ENCODE data around the gene EMP2. TPM values are rescaled to one million over a fixed set of nuclear protein-coding genes. Genes with fewer than 3 reads are reported as not detected.
A peak's percentile ranks its signal among the peaks of the same experiment; 100 is the strongest.

EMP2 gene
- total and polyA plus RNA-seq, 2 experiments from 2014 or later: 29.1 to 93.4 TPM

GRCh38 chr16:10578474-10579316 lies 1.7 kb downstream of the EMP2 start:
- Histone ChIP-seq H3K4me2 (peak overlapping the region; percentile 99), H3K27ac (no peak overlapping the region), H3K4me1 (ENCODE audit: insufficient read depth) (peaks cover 28% of the 10 kb centered on the region), H3K79me2 (peaks cover 20% of the 10 kb centered on the region), H3K36me3 (replicated peaks; ENCODE audit: insufficient read depth, low read depth) (no peaks in the 10 kb centered on the region), H3K27me3 (no peaks in the 10 kb centered on the region), H4K20me1 (ENCODE audit: insufficient read depth, poor library complexity, severe bottlenecking) (no peaks in the 10 kb centered on the region), H3K9me2 (replicated peaks; ENCODE audit: insufficient read depth) (no peaks in the 10 kb centered on the region), H3K4me3 (no peak overlapping the region), H3K9me3 (ENCODE audit: low read depth) (no peaks in the 10 kb centered on the region), H2AFZ (no peak overlapping the region)
- no peak for TF ChIP-seq EZH2 (IDR thresholded peaks at IDR 0.05; ENCODE audit: borderline replicate concordance)
- TF ChIP-seq EZH2phosphoT487 (IDR thresholded peaks at IDR 0.05; ENCODE audit: low read depth, severe bottlenecking, unreplicated experiment): no peak
- TF ChIP-seq, protein P1, sequence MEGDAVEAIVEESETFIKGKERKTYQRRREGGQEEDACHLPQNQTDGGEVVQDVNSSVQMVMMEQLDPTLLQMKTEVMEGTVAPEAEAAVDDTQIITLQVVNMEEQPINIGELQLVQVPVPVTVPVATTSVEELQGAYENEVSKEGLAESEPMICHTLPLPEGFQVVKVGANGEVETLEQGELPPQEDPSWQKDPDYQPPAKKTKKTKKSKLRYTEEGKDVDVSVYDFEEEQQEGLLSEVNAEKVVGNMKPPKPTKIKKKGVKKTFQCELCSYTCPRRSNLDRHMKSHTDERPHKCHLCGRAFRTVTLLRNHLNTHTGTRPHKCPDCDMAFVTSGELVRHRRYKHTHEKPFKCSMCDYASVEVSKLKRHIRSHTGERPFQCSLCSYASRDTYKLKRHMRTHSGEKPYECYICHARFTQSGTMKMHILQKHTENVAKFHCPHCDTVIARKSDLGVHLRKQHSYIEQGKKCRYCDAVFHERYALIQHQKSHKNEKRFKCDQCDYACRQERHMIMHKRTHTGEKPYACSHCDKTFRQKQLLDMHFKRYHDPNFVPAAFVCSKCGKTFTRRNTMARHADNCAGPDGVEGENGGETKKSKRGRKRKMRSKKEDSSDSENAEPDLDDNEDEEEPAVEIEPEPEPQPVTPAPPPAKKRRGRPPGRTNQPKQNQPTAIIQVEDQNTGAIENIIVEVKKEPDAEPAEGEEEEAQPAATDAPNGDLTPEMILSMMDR (IDR thresholded peaks at IDR 0.05; ENCODE audit: poor library complexity): no peak
- 64% methylated on average over 20 of the region's 20 CpGs for WGBS (ENCODE audit: low lambda C conversion rate, missing lambda C conversion rate)
- DNase-seq (ENCODE audit: low spot score): no peak

- Histone ChIP-seq H3K79me2 (peaks cover 24% of the 10 kb centered on the region), H2AFZ (no peak overlapping the region), H3K4me3 (no peak overlapping the region), H3K9me3 (ENCODE audit: low read depth) (no peaks in the 10 kb centered on the region), H3K4me2 (peak overlapping the region; percentile 99), H3K27me3 (no peaks in the 10 kb centered on the region), H3K4me1 (ENCODE audit: insufficient read depth) (peaks cover 28% of the 10 kb centered on the region), H3K9me2 (replicated peaks; ENCODE audit: insufficient read depth) (no peaks in the 10 kb centered on the region), H4K20me1 (ENCODE audit: insufficient read depth, poor library complexity, severe bottlenecking) (no peaks in the 10 kb centered on the region), H3K36me3 (replicated peaks; ENCODE audit: insufficient read depth, low read depth) (no peaks in the 10 kb centered on the region), H3K27ac (no peak overlapping the region)
- no peak for DNase-seq (ENCODE audit: low spot score)
- WGBS (ENCODE audit: low lambda C conversion rate, missing lambda C conversion rate): 48% methylated on average over 15 of the region's 17 CpGs
- no peak for TF ChIP-seq EZH2 (IDR thresholded peaks at IDR 0.05; ENCODE audit: borderline replicate concordance)
- TF ChIP-seq EZH2phosphoT487 (IDR thresholded peaks at IDR 0.05; ENCODE audit: low read depth, severe bottlenecking, unreplicated experiment): no peak
- TF ChIP-seq, protein P1 (IDR thresholded peaks at IDR 0.05; ENCODE audit: poor library complexity): no peak
These were observed 2.8 kb downstream of the EMP2 start for GRCh38 chr16:10577305-10578202.

DNA sequence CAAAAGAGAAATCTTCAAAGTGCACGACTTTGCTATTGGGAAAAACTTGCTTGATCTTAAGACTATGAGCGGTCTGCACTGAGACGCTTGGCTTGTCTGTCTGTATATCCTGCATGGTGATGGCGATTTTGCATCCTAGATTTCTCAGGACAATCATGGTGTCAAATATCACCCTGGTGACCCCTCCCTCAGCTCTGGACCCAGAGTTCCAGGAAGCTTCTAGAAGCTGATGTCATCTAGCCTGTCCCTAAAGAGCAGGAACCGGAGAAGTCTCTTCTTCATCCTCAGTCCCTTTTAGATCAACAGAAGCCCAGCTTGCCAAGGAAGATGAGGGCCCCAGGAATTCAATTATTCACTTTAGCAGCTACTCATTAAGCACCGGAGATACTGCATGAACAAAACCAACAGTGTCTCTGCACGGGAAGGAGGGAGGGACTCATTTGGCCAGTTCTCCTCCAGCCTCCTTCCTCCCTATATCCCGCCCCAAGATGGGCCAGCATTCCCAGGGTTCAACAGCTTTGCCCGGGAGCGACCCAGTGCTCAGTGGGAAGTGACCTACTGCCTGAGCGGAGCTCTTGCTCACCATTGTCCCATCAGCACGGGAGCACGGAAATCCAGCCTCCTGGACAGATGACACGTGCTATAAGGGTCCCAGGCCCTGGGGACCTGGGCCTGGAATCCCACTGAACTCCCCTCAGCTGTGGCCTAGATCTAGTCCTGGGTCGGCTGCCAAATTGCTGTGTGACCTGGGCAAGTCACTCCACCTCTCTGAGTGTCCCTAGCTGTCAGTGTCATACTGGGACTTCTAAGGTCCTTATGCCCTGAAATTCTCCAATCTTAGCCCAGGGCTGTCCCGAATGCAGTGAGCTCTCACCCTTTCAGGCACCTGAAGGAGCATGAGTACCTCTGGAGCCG lies 3.8 kb downstream of the EMP2 start:
- H3K9me3 ChIP-seq (ENCODE audit: low read depth): no peaks in the 10 kb centered on the region

More for the DNA sequence above, 3.8 kb downstream of the EMP2 start:
- peaks cover 25% of the 10 kb centered on the region for H3K79me2 ChIP-seq
- H3K27ac ChIP-seq: no peak overlapping the region
- no peak overlapping the region for H3K4me3 ChIP-seq
- H3K9me2 ChIP-seq (replicated peaks; ENCODE audit: insufficient read depth): no peaks in the 10 kb centered on the region
- WGBS (ENCODE audit: low lambda C conversion rate, missing lambda C conversion rate): 77% methylated on average over 17 of the region's 17 CpGs
- no peak for DNase-seq (ENCODE audit: low spot score)
- H3K4me1 ChIP-seq (ENCODE audit: insufficient read depth): peaks cover 28% of the 10 kb centered on the region
- H2AFZ ChIP-seq: no peak overlapping the region
- H3K36me3 ChIP-seq (replicated peaks; ENCODE audit: insufficient read depth, low read depth): no peaks in the 10 kb centered on the region
- no peaks in the 10 kb centered on the region for H3K27me3 ChIP-seq
- no peaks in the 10 kb centered on the region for H4K20me1 ChIP-seq (ENCODE audit: insufficient read depth, poor library complexity, severe bottlenecking)
- TF ChIP-seq, protein P1 (IDR thresholded peaks at IDR 0.05; ENCODE audit: poor library complexity): no peak
- TF ChIP-seq EZH2 (IDR thresholded peaks at IDR 0.05; ENCODE audit: borderline replicate concordance) (no peak), EZH2phosphoT487 (IDR thresholded peaks at IDR 0.05; ENCODE audit: low read depth, severe bottlenecking, unreplicated experiment) (no peak)
- H3K4me2 ChIP-seq: peak overlapping the region; percentile 99
